GM18526 (cell line): ENCODE results near the gene CEP63.

Source experiments
- POLR2A ChIP-seq: IDR thresholded peaks from 3 replicates; pipeline ENCODE4 v1.6.1; 2011; ENCODE audit not compliant: insufficient read length; ENCODE audit errors: extremely low read depth

The CEP63 gene

GRCh38 chr3:134618478-134619300 lies 132.8 kb downstream of the CEP63 start:
- no peak for TF ChIP-seq POLR2A

- TF ChIP-seq POLR2A, result no peak
These were observed 133.4 kb downstream of the CEP63 start for GRCh38 chr3:134619301-134619615.

GRCh38 chr3:134619884-134620445 lies 134.1 kb downstream of the CEP63 start:
- no peak for TF ChIP-seq POLR2A

GRCh38 chr3:134620476-134621115 lies 134.7 kb downstream of the CEP63 start:
- no peak for TF ChIP-seq POLR2A

- TF ChIP-seq POLR2A, result no peak
These were observed 136.0 kb downstream of the CEP63 start for GRCh38 chr3:134621854-134622253.

GRCh38 chr3:134622806-134623365 lies 137.0 kb downstream of the CEP63 start:
- no peak for TF ChIP-seq POLR2A

GRCh38 chr3:134623615-134624245 lies 137.9 kb downstream of the CEP63 start:
- TF ChIP-seq POLR2A, result no peak
